Endothelial cell (in vitro differentiated cells): ENCODE data around the gene RHOBTB1. TPM values are rescaled to one million over a fixed set of nuclear protein-coding genes. Genes with fewer than 3 reads are reported as not detected.

Experiments
- DNase-seq: peaks from one replicate; pipeline ENCODE4 v3.0.0; 2021; ENCODE audit warnings: low spot score
- H3K27ac Mint-ChIP-seq: one replicate; pipeline ENCODE4 v1.8.0; 2021; ENCODE audit warnings: mixed read lengths, inconsistent platforms; ENCODE audit not compliant: unreplicated experiment
- H3K27me3 Mint-ChIP-seq: one replicate; pipeline ENCODE4 v1.8.0; 2021; ENCODE audit warnings: mild to moderate bottlenecking, moderate library complexity, mixed read lengths, inconsistent platforms; ENCODE audit not compliant: unreplicated experiment
- H3K36me3 Mint-ChIP-seq: one replicate; pipeline ENCODE4 v1.8.0; 2021; ENCODE audit warnings: mild to moderate bottlenecking, low read depth, mixed read lengths, inconsistent platforms; ENCODE audit not compliant: unreplicated experiment
- H3K4me1 Mint-ChIP-seq: one replicate; pipeline ENCODE4 v1.8.0; 2021; ENCODE audit warnings: mild to moderate bottlenecking, mixed read lengths, inconsistent platforms; ENCODE audit not compliant: unreplicated experiment
- H3K4me3 Mint-ChIP-seq: one replicate; pipeline ENCODE4 v1.8.0; 2021; ENCODE audit warnings: mild to moderate bottlenecking, mixed read lengths, inconsistent platforms; ENCODE audit not compliant: unreplicated experiment
- H3K9me3 Mint-ChIP-seq: one replicate; pipeline ENCODE4 v1.8.0; 2021; ENCODE audit warnings: mixed read lengths, inconsistent platforms; ENCODE audit not compliant: unreplicated experiment
- CTCF ChIP-seq: fragments of 200-600 bp; sonication (generic); IDR thresholded peaks from one replicate; pipeline ENCODE4 v1.5.0; 2021; ENCODE audit warnings: antibody characterized with exemption; ENCODE audit not compliant: unreplicated experiment
- total RNA-seq: library from RNA; stranded (reverse); fragmentation: NEBNext Ultra II Directional; extraction: Animal tissue kit (Norgen Biotek cat#: 25700); gene quantifications from one replicate; pipeline ENCODE4 v1.2.1, GENCODE V29; 2021; ENCODE audit not compliant: unreplicated experiment

Gene RHOBTB1
- total RNA-seq, 1 donor from 2014 or later: 20.3 TPM

GRCh38 chr10:60985951-60986350 is 42.0 kb upstream of the RHOBTB1 start:
- H3K27ac Mint-ChIP-seq: no peak overlapping the region
- no peak for TF ChIP-seq CTCF
- H3K36me3 Mint-ChIP-seq: no peaks in the 10 kb centered on the region
- H3K4me1 Mint-ChIP-seq: peaks cover 3% of the 10 kb centered on the region
- no peak overlapping the region for H3K4me3 Mint-ChIP-seq
- DNase-seq: no peak
- H3K9me3 Mint-ChIP-seq: peaks cover 8% of the 10 kb centered on the region
- H3K27me3 Mint-ChIP-seq: peaks cover 3% of the 10 kb centered on the region

- Mint-ChIP-seq H3K27me3 (no peaks in the 10 kb centered on the region), H3K4me3 (no peak overlapping the region), H3K27ac (no peak overlapping the region), H3K9me3 (no peaks in the 10 kb centered on the region), H3K4me1 (no peaks in the 10 kb centered on the region), H3K36me3 (no peaks in the 10 kb centered on the region)
- DNase-seq: no peak
- no peak for TF ChIP-seq CTCF
Measured at GRCh38 chr10:60980997-60981396, 37.0 kb upstream of the RHOBTB1 start.

DNA sequence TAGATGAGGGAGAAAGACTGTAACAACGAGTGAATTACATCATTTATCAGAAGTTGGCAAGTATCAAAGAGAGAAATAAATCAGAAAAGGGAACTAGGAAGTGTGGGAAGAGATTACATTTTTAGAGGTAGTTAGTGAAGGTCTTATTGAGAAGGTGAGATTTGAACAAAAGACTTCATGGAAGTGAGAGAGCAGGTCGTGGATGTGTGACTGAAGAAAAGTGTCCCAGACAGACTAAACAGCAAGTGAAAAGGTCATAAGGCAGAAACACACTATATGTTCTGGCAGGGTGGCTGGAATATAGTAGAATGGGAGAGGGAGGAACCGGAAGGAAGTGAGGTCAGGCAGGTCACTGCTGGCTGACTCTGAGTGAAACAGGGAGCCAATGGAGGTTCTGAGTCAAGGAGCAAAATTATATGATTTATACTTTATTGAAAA is 35.7 kb upstream of the RHOBTB1 start:
- Mint-ChIP-seq H3K36me3 (no peaks in the 10 kb centered on the region), H3K4me1 (no peaks in the 10 kb centered on the region), H3K27me3 (no peaks in the 10 kb centered on the region), H3K9me3 (no peaks in the 10 kb centered on the region), H3K4me3 (no peak overlapping the region), H3K27ac (no peak overlapping the region)
- TF ChIP-seq CTCF: no peak
- no peak for DNase-seq

DNA sequence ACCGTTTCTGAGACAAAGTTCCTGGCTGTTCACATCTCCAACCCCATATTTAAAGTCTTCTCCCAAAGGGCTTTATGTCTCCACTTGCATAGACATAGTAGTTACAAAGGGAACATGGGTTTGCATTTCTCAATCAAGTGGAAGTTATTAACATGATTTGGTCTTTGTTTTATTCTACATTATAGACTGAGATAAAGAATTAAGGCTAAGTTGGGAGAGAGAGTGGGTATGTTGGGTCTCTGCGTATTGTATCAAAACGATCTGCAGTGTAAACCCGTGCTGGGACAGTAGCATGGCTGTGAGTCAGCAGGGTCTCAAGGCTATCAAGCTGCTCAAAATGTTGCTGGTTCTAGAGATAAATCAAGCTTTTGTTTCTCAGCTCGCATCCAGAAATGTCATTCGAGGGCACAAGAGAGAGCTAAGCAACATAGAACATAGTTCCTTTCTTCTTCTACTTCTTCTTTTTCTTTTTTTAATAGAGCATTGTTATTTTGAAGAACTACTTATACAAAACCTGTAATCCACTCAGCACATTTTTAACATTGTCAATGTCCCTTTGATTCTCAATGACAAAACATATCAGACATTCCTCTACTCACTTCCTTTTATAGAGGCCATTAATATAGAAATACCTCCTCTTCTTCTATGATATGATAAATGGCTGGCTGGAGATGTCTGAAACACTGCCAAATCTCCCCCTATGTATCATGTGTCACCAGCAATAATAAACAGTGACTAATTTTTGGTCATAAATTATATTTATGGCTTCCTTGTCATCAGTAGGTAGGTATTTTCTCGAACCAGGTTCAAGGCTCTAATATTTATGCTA is 34.5 kb upstream of the RHOBTB1 start:
- H3K27me3 Mint-ChIP-seq: no peaks in the 10 kb centered on the region
- H3K36me3 Mint-ChIP-seq: no peaks in the 10 kb centered on the region
- H3K4me1 Mint-ChIP-seq: no peaks in the 10 kb centered on the region
- H3K4me3 Mint-ChIP-seq: no peak overlapping the region
- no peaks in the 10 kb centered on the region for H3K9me3 Mint-ChIP-seq
- TF ChIP-seq CTCF: no peak
- no peak for DNase-seq
- H3K27ac Mint-ChIP-seq: no peak overlapping the region
